C4-2B (cell line): ENCODE results near the gene COL9A3.

Source experiments
- H3K27ac ChIP-seq: fragments of 450-650 bp; 2 replicates; pipeline ENCODE4 v1.5.1; 2017
- ZFX ChIP-seq: fragments of 450-650 bp; IDR thresholded peaks from 2 replicates; pipeline ENCODE4 v1.6.1; 2017
- TF ChIP-seq, protein P1 (sequence below): fragments of 450-650 bp; conservative IDR thresholded peaks from 2 replicates; pipeline ENCODE4 v1.5.1; 2017; ENCODE audit warnings: mild to moderate bottlenecking

COL9A3 gene

GRCh38 chr20:62793757-62794006 lies 23.2 kb upstream of the COL9A3 start:
- TF ChIP-seq, protein P1, sequence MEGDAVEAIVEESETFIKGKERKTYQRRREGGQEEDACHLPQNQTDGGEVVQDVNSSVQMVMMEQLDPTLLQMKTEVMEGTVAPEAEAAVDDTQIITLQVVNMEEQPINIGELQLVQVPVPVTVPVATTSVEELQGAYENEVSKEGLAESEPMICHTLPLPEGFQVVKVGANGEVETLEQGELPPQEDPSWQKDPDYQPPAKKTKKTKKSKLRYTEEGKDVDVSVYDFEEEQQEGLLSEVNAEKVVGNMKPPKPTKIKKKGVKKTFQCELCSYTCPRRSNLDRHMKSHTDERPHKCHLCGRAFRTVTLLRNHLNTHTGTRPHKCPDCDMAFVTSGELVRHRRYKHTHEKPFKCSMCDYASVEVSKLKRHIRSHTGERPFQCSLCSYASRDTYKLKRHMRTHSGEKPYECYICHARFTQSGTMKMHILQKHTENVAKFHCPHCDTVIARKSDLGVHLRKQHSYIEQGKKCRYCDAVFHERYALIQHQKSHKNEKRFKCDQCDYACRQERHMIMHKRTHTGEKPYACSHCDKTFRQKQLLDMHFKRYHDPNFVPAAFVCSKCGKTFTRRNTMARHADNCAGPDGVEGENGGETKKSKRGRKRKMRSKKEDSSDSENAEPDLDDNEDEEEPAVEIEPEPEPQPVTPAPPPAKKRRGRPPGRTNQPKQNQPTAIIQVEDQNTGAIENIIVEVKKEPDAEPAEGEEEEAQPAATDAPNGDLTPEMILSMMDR, result no peak
- no peak for TF ChIP-seq ZFX
- peak overlapping the region; percentile 78 for H3K27ac ChIP-seq

GRCh38 chr20:62794007-62794724 lies 22.7 kb upstream of the COL9A3 start:
- H3K27ac ChIP-seq, result peak overlapping the region; percentile 78
- TF ChIP-seq, protein P1, result no peak
- no peak for TF ChIP-seq ZFX

DNA sequence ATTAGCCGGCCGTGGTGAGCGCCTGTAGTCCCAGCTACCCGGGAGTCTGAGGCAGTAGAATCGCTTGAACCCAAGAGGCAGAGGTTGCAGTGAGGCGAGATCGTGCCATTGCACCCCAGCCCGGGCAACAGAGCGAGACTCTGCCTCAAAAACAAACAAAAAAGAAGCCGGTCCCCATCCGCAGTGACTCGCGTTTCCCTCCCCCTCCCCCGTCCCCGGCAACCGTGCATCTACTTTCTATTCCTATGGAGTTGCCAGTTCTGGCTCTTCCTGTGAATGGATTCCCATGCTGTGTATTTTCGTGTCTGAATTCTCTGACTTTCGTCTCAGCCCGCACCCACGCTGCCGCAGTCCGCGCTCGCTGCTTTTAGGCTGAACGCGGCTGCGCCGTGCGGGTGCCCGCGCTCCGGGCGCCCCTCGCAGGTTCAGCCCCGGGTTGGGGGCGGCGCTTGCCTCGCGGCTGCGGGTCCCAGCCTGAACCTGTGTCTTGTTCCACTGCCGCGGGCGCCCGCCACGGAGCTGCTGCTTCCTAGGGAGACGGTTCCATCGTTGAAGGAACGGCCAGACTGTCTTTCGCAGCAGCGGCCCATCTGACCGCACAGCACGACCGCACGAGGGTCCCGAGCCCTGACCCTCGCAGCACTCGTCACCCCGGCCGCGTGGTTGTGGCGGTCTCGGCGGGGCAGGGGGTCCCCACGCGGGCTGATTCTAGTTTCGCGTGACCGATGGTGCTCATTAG lies 21.7 kb upstream of the COL9A3 start:
- TF ChIP-seq ZFX, result no peak
- TF ChIP-seq, protein P1, result no peak

DNA sequence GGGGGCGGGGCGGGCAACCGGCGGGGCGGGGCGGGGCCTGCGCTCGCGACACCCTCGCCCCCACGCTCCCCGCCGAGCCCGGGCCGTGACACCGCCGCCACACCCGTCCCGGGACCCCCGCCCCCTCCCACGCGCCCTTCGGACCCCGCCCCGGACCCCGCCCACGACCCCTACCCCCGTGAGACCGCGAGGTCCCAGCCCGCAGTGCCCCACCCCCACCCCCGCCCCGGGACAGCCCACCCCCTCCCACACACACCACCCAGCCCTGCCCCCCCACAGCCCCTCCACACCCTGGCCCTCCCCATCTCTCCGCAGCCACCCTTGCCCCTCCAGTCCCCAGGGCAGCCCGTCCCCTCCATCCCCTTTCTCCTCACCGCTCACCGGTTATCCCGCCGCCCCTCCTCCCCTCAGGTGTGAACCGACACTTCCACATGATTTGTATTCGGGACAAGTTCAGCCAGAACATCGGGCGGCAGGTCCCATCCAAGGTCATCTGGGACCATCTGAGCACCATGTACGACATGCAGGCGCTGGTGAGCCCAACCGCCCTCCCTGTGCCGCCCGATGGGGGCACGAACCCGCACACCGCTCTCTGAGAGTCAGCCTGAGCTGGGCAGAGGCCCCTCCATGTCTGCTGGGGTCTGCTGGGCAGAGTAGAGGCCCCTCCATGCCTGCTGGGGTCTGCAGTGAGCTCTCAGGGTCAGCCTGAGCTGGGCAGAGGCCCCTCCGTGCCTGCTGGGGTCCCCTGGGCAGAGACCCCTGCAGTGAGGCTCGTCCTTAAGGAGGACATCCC lies 20.0 kb upstream of the COL9A3 start:
- TF ChIP-seq, protein P1, result no peak
- peak; percentile 29; the same call in 1 of the 2 replicates for TF ChIP-seq ZFX
- H3K27ac ChIP-seq, result peak overlapping the region; percentile 78

More for the DNA sequence above, 21.7 kb upstream of the COL9A3 start:
- H3K27ac ChIP-seq, result peak overlapping the region; percentile 78

GRCh38 chr20:62797671-62798532 lies 18.9 kb upstream of the COL9A3 start:
- peak overlapping the region; percentile 78; the same call in 1 of the 2 replicates for H3K27ac ChIP-seq
- TF ChIP-seq, protein P1, result no peak
- TF ChIP-seq ZFX, result no peak

DNA sequence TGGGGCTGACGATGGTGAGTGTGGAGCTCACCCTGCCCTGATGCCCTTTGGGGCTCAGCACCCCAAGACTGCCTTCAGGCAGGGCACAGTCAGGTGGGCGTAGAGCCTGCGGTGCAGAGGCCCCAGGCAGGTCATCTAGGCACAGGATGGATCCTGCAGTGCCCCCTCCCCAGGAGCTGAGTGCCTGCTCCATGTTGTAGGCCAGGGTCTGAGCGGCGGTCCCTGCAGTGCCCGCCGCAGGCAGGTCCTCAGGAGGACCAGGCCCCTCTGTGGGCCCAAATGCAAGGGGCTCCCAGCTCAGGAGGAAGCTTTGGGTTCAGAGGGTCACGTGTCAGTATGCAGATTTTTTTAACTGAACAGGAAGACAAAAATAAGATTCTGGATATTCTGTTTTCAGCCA lies 17.8 kb upstream of the COL9A3 start:
- no peak for TF ChIP-seq ZFX
- TF ChIP-seq, protein P1, result no peak
- no peak overlapping the region for H3K27ac ChIP-seq
